ENCODE results near the gene CASKIN1. TPM values are rescaled to one million over a fixed set of nuclear protein-coding genes. Genes with fewer than 3 reads are reported as not detected.

Gene CASKIN1
- total and polyA plus RNA-seq, 10 of the 15 experiments (the other 5 are each of a cell fraction or from before 2014, with no cell fraction given), result 0.03 to 0.33 (median 0.11) TPM; not detected in 5

- Histone ChIP-seq H3K27me3 (replicated peaks in 1 of 2; ENCODE audit: control insufficient read depth in 2 of 2, insufficient read depth in 2 of 2, low read length in 1 of 2) (no peaks in the 10 kb centered on the region; a peak in 1 of 4 replicates), H3K36me3 (ENCODE audit: control insufficient read depth in 2 of 2, insufficient read depth in 2 of 2, low read length in 1 of 2) (peaks cover 3 to 4% of the 10 kb centered on the region in 2 experiments; a peak in 3 of 4 replicates), H3K27ac (ENCODE audit: control insufficient read depth, insufficient read depth) (no peak overlapping the region), H3K4me1 (ENCODE audit: control insufficient read depth, insufficient read depth, low read length) (no peaks in the 10 kb centered on the region), H2AFZ (ENCODE audit: control insufficient read depth, low read depth, low read length) (no peak overlapping the region), H4K20me1 (ENCODE audit: control insufficient read depth, insufficient read depth) (no peaks in the 10 kb centered on the region), H3K4me3 (no peak overlapping the region), H3K9ac (ENCODE audit: control insufficient read depth, insufficient read depth, low read length) (no peak overlapping the region), H3K4me2 (ENCODE audit: control insufficient read depth, insufficient read depth) (no peak overlapping the region), H3K9me3 (replicated peaks; ENCODE audit: control insufficient read depth, insufficient read depth, low read length) (no peaks in the 10 kb centered on the region), H3K79me2 (ENCODE audit: control insufficient read depth, insufficient read depth, low read length) (no peaks in the 10 kb centered on the region)
- in situ Hi-C loops (cut with MboI) (no loop called here), intact Hi-C loops (cut with micrococcal nuclease; ENCODE audit: unreplicated experiment) (no loop called here)
- ATAC-seq (no peak), FAIRE-seq (no peak), DNase-seq (ENCODE audit: low read depth, low spot score) (no peak)
- TF ChIP-seq IRF3 (IDR thresholded peaks at IDR 0.05) (no peak), ZZZ3 (IDR thresholded peaks at IDR 0.05; ENCODE audit: control insufficient read depth, insufficient read length, low read depth) (no peak), EGR1 (IDR thresholded peaks at IDR 0.05; ENCODE audit: borderline replicate concordance in 1 of 2, low read depth in 2 of 2, low read length in 2 of 2) (no peak), ZSCAN29 (IDR thresholded peaks at IDR 0.05) (no peak), ZNF622 (IDR thresholded peaks at IDR 0.05) (no peak), SMAD1 (IDR thresholded peaks at IDR 0.05; ENCODE audit: low read depth, partially characterized antibody) (no peak), BMI1 (IDR thresholded peaks at IDR 0.05; ENCODE audit: borderline replicate concordance) (no peak), YBX1 (IDR thresholded peaks at IDR 0.05) (no peak), FOXK2 (IDR thresholded peaks at IDR 0.05) (no peak), MYC (IDR thresholded peaks at IDR 0.05; ENCODE audit: insufficient read depth, insufficient read length, insufficient replicate concordance, low read length, severe bottlenecking) (no peak), RAD21 (IDR thresholded peaks at IDR 0.05; ENCODE audit: insufficient read depth, low read depth, low read length) (no peak), RELB (IDR thresholded peaks at IDR 0.05; ENCODE audit: low read depth) (no peak), NR2C2 (IDR thresholded peaks at IDR 0.05; ENCODE audit: borderline replicate concordance, control insufficient read depth, insufficient read length, low read depth) (no peak), SIN3A (IDR thresholded peaks at IDR 0.05; ENCODE audit: low read depth, low read length) (no peak)
- RAD21 ChIA-PET (ENCODE audit: unreplicated experiment), result no interaction called here
- BruUV-seq (replicated peaks), result no TSS peak
- WGBS (ENCODE audit: insufficient coverage, insufficient replicate concordance, low lambda C conversion rate, missing lambda C conversion rate), result 98% methylated on average over 37 of the region's 43 CpGs
- SMC1A ChIA-PET (ENCODE audit: uncharacterized antibody, unreplicated experiment), result no interaction called here
- POLR2A ChIA-PET, result no interaction called here
- CTCF ChIA-PET, result no interaction called here
These were observed 15.9 kb downstream of the CASKIN1 start for GRCh38 chr16:2180461-2180860.
